ENCODE measurements around the gene TRO.

TRO gene

GRCh38 chrX:54950730-54951375, 30.2 kb downstream of the TRO start:
- in situ Hi-C loops (cut with MboI; ENCODE audit: low pct_unique_long_range_greater_than_20kb, low sequenced_read_pairs) = no loop called here
- DNase-seq = no peak

- no peak for DNase-seq
- in situ Hi-C loops (cut with MboI; ENCODE audit: low pct_unique_long_range_greater_than_20kb, low sequenced_read_pairs) = no loop called here
Measured at GRCh38 chrX:54961750-54962149, 41.1 kb downstream of the TRO start.

- in situ Hi-C loops (cut with MboI; ENCODE audit: low pct_unique_long_range_greater_than_20kb, low sequenced_read_pairs) = no loop called here
- DNase-seq = no peak
Measured at GRCh38 chrX:54964766-54965497, 44.3 kb downstream of the TRO start.

GRCh38 chrX:54977387-54977786, 56.8 kb downstream of the TRO start:
- DNase-seq = no peak
- in situ Hi-C loops (cut with MboI; ENCODE audit: low pct_unique_long_range_greater_than_20kb, low sequenced_read_pairs) = no loop called here

- no peak for DNase-seq
- in situ Hi-C loops (cut with MboI; ENCODE audit: low pct_unique_long_range_greater_than_20kb, low sequenced_read_pairs) = no loop called here
Measured at GRCh38 chrX:54978448-54978847, 57.8 kb downstream of the TRO start.

- in situ Hi-C loops (cut with MboI; ENCODE audit: low pct_unique_long_range_greater_than_20kb, low sequenced_read_pairs) = no loop called here
- DNase-seq = no peak
Measured at GRCh38 chrX:54979432-54979831, 58.8 kb downstream of the TRO start.

- in situ Hi-C loops (cut with MboI; ENCODE audit: low pct_unique_long_range_greater_than_20kb, low sequenced_read_pairs) = no loop called here
- DNase-seq = no peak
Measured at GRCh38 chrX:54980334-54980733, 59.7 kb downstream of the TRO start.

Measured in KBM-7 (cell line).